ENCODE results near the gene ATP11B. TPM values are rescaled to one million over a fixed set of nuclear protein-coding genes. Genes with fewer than 3 reads are reported as not detected.

The ATP11B gene
- total and polyA plus RNA-seq, 10 of the 15 experiments (the other 5 are each of a cell fraction or from before 2014, with no cell fraction given): 10.3 to 66.9 (median 36.7) TPM

GRCh38 chr3:182969853-182970252 lies 176.5 kb downstream of the ATP11B start (continued):
- TF ChIP-seq ZBTB4 (CRISPR knock-in tag; IDR thresholded peaks at IDR 0.05) (no peak), SMAD1 (IDR thresholded peaks at IDR 0.05; ENCODE audit: low read depth, partially characterized antibody) (no peak), ZZZ3 (IDR thresholded peaks at IDR 0.05; ENCODE audit: control insufficient read depth, insufficient read length, low read depth) (no peak)

GRCh38 chr3:182970811-182971418 lies 177.6 kb downstream of the ATP11B start:
- Histone ChIP-seq H2AFZ (ENCODE audit: control insufficient read depth, low read depth, low read length) (no peak overlapping the region), H3K9ac (ENCODE audit: control insufficient read depth, insufficient read depth, low read length) (no peak overlapping the region), H3K27ac (ENCODE audit: control insufficient read depth, insufficient read depth) (no peak overlapping the region), H3K36me3 (ENCODE audit: control insufficient read depth in 2 of 2, insufficient read depth in 2 of 2, low read length in 1 of 2) (no peaks in the 10 kb centered on the region; a peak in 1 of 4 replicates), H3K4me3 (no peak overlapping the region), H3K4me2 (ENCODE audit: control insufficient read depth, insufficient read depth) (peak overlapping the region; percentile 41; the same call in 1 of the 2 replicates), H3K79me2 (ENCODE audit: control insufficient read depth, insufficient read depth, low read length) (peaks cover 72% of the 10 kb centered on the region), H4K20me1 (ENCODE audit: control insufficient read depth, insufficient read depth) (no peaks in the 10 kb centered on the region), H3K4me1 (ENCODE audit: control insufficient read depth, insufficient read depth, low read length) (peaks cover 27% of the 10 kb centered on the region), H3K27me3 (replicated peaks in 1 of 2; ENCODE audit: control insufficient read depth in 2 of 2, insufficient read depth in 2 of 2, low read length in 1 of 2) (no peaks in the 10 kb centered on the region), H3K9me3 (replicated peaks; ENCODE audit: control insufficient read depth, insufficient read depth, low read length) (no peaks in the 10 kb centered on the region; the same call in 2 of the 3 replicates)
- intact Hi-C loops (cut with micrococcal nuclease; ENCODE audit: unreplicated experiment): loop anchor here (10.0 kb wide), 1 partner anchor 584 kb away; the partner anchor contains the start of gene KLHL6
- POLR2A ChIA-PET: interaction anchor here (0.7 to 1.2 kb wide), 3 partner anchors 9 to 19 kb away, joined by 3 to 6 read pairs (median 4); no protein-coding TSS in a partner anchor
- SMC1A ChIA-PET (ENCODE audit: uncharacterized antibody, unreplicated experiment): interaction anchor here (0.9 to 3.4 kb wide), 10 partner anchors 8 to 255 kb away, joined by 3 to 23 read pairs (median 4); no protein-coding TSS in a partner anchor
- CTCF ChIA-PET: interaction anchor here (0.5 to 2.5 kb wide), 5 partner anchors 8 to 463 kb away, joined by 3 to 10 read pairs (median 4); no protein-coding TSS in a partner anchor
- TF ChIP-seq NFYB (IDR thresholded peaks at IDR 0.05; ENCODE audit: insufficient read depth, low read depth, low read length): no peak
- no peak for TF ChIP-seq REST (IDR thresholded peaks at IDR 0.05; ENCODE audit: low read depth, low read length)
- TF ChIP-seq FOXM1 (IDR thresholded peaks at IDR 0.05; ENCODE audit: low read depth, low read length): no peak
- TF ChIP-seq POLR2AphosphoS2 (IDR thresholded peaks at IDR 0.05; ENCODE audit: low read depth, low read length): no peak
- no peak for TF ChIP-seq SREBF1 (IDR thresholded peaks at IDR 0.05; ENCODE audit: low read length)
- TF ChIP-seq NFXL1 (IDR thresholded peaks at IDR 0.05; ENCODE audit: borderline replicate concordance): no peak
- no peak for TF ChIP-seq GABPA (IDR thresholded peaks at IDR 0.05; ENCODE audit: low read depth)
- TF ChIP-seq CBX3 (IDR thresholded peaks at IDR 0.05; ENCODE audit: borderline replicate concordance, low read depth): no peak
- no TSS peak for BruUV-seq (replicated peaks)
- RAD21 ChIA-PET (ENCODE audit: unreplicated experiment): interaction anchor here (0.8 to 1.4 kb wide), 4 partner anchors 14 to 127 kb away, joined by 3 to 4 read pairs (median 4); no protein-coding TSS in a partner anchor
- ATAC-seq (no peak; the same call in 2 of the 3 replicates), FAIRE-seq (no peak), DNase-seq (ENCODE audit: low read depth, low spot score) (no peak)
- in situ Hi-C loops (cut with MboI): no loop called here
- WGBS (ENCODE audit: insufficient coverage, insufficient replicate concordance, low lambda C conversion rate, missing lambda C conversion rate): 100% methylated on average over 3 of the region's 3 CpGs
